ENCODE results near the gene KCNK5. TPM values are rescaled to one million over a fixed set of nuclear protein-coding genes. Genes with fewer than 3 reads are reported as not detected.

Gene KCNK5
- total and polyA plus RNA-seq, 2 donors (not counting 1 experiment from before 2014, with no cell fraction given): 0.07 TPM; not detected in 1

DNA sequence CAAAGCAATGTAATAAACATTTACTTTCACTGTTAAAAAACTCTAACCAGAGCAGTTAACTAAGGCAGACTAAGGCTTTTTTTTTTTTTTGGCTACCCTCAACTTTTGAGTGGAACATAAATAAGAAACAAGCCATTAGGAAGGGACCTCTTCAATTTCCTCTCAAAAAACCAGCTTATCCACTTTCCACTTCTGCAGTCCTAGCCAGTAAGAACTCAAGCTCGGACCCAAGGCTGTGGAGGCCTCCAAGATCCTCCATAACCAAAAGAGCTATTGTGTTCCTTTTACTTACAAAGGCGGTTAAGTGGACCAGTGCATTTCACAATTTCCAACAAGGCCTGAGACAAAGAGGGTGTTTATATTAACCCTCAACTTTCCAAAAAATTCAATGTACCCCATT is 5.3 kb downstream of the KCNK5 start:
- Histone ChIP-seq H3K9ac (ENCODE audit: low read length) (no peak overlapping the region), H3K4me2 (replicated peaks; ENCODE audit: low read depth, low read length, poor library complexity, severe bottlenecking) (no peak overlapping the region), H3K36me3 (replicated peaks in 1 of 2; ENCODE audit: control extremely low read depth in 1 of 2, control insufficient read depth in 1 of 2, extremely low read depth in 1 of 2, insufficient read depth in 2 of 2, low read length in 1 of 2) (no peaks in the 10 kb centered on the region), H4K20me1 (ENCODE audit: control insufficient read depth, insufficient read depth, low read length, poor library complexity, severe bottlenecking) (no peaks in the 10 kb centered on the region), H3K4me1 (ENCODE audit: control insufficient read depth in 2 of 2, insufficient read depth in 2 of 2, low read length in 2 of 2) (peaks cover 7 to 9% of the 10 kb centered on the region in 2 donors), H2AFZ (ENCODE audit: insufficient read depth, low read depth, low read length, poor library complexity, severe bottlenecking) (no peak overlapping the region), H3K4me3 (ENCODE audit: control extremely low read depth in 1 of 5, extremely low read depth in 1 of 5, insufficient read depth in 1 of 5, low read depth in 2 of 5, low read length in 4 of 5) (no peak overlapping the region), H3K9me3 (ENCODE audit: control extremely low read depth in 1 of 3, control insufficient read depth in 2 of 3, insufficient read depth in 1 of 3, low read length in 2 of 3) (peaks cover 0 to 13% (median 0%) of the 10 kb centered on the region in 3 donors), H3K27ac (ENCODE audit: low read length in 2 of 2) (no peak overlapping the region), H3K27me3 (replicated peaks in 1 of 4; ENCODE audit: control extremely low read depth in 1 of 4, control insufficient read depth in 3 of 4, insufficient read depth in 4 of 4, low read length in 3 of 4) (peaks cover 0 to 33% (median 16%) of the 10 kb centered on the region in 4 experiments), H3K79me2 (ENCODE audit: control insufficient read depth, insufficient read depth, low read length) (no peaks in the 10 kb centered on the region)
- Mint-ChIP-seq H3K9me3 (ENCODE audit: insufficient read depth) (no peaks in the 10 kb centered on the region), H3K27me3 (peaks cover 62% of the 10 kb centered on the region), H3K4me1 (peaks cover 6% of the 10 kb centered on the region), H3K4me3 (no peak overlapping the region), H3K27ac (no peak overlapping the region)
- POLR2A ChIA-PET: no interaction called here
- CTCF ChIA-PET: no interaction called here
- TF ChIP-seq, protein P1, sequence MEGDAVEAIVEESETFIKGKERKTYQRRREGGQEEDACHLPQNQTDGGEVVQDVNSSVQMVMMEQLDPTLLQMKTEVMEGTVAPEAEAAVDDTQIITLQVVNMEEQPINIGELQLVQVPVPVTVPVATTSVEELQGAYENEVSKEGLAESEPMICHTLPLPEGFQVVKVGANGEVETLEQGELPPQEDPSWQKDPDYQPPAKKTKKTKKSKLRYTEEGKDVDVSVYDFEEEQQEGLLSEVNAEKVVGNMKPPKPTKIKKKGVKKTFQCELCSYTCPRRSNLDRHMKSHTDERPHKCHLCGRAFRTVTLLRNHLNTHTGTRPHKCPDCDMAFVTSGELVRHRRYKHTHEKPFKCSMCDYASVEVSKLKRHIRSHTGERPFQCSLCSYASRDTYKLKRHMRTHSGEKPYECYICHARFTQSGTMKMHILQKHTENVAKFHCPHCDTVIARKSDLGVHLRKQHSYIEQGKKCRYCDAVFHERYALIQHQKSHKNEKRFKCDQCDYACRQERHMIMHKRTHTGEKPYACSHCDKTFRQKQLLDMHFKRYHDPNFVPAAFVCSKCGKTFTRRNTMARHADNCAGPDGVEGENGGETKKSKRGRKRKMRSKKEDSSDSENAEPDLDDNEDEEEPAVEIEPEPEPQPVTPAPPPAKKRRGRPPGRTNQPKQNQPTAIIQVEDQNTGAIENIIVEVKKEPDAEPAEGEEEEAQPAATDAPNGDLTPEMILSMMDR (IDR thresholded peaks at IDR 0.05): no peak
- no peak for TF ChIP-seq EZH2 (IDR thresholded peaks at IDR 0.05; ENCODE audit: borderline replicate concordance, insufficient read depth, low read depth, low read length, poor library complexity, severe bottlenecking)
- ATAC-seq (ENCODE audit: low read depth) (no peak), DNase-seq (no peak)
- WGBS (ENCODE audit: insufficient coverage): 100% methylated on average over 1 of the region's 2 CpGs
- intact Hi-C loops (cut with micrococcal nuclease): no loop called here

DNA sequence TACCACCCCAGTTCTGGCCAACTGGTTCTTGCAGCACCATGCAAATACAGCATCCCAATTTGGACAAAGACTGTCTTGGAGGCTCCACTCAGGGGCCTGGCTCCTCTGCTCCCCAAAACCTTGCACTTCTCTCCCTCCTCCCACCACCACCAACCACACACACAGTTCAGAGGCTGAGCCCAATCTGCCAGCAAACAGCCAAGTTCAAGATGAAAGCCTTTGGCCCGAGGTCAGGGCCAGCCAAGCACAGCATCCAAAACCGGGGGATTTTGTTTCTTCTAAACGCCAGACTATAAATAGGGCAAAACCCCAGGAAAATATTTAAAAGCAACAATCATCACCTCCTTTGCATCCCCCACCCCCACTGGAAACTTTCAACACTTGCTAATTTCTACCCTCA is 5.7 kb downstream of the KCNK5 start:
- Histone ChIP-seq H3K79me2 (ENCODE audit: control insufficient read depth, insufficient read depth, low read length) (no peaks in the 10 kb centered on the region), H3K36me3 (replicated peaks in 1 of 2; ENCODE audit: control extremely low read depth in 1 of 2, control insufficient read depth in 1 of 2, extremely low read depth in 1 of 2, insufficient read depth in 2 of 2, low read length in 1 of 2) (no peaks in the 10 kb centered on the region), H4K20me1 (ENCODE audit: control insufficient read depth, insufficient read depth, low read length, poor library complexity, severe bottlenecking) (no peaks in the 10 kb centered on the region), H2AFZ (ENCODE audit: insufficient read depth, low read depth, low read length, poor library complexity, severe bottlenecking) (no peak overlapping the region), H3K9ac (ENCODE audit: low read length) (no peak overlapping the region), H3K4me3 (ENCODE audit: control extremely low read depth in 1 of 5, extremely low read depth in 1 of 5, insufficient read depth in 1 of 5, low read depth in 2 of 5, low read length in 4 of 5) (no peak overlapping the region), H3K27ac (ENCODE audit: low read length in 2 of 2) (no peak overlapping the region), H3K4me2 (replicated peaks; ENCODE audit: low read depth, low read length, poor library complexity, severe bottlenecking) (no peak overlapping the region), H3K9me3 (ENCODE audit: control extremely low read depth in 1 of 3, control insufficient read depth in 2 of 3, insufficient read depth in 1 of 3, low read length in 2 of 3) (peaks cover 0 to 8% (median 0%) of the 10 kb centered on the region in 3 donors), H3K4me1 (ENCODE audit: control insufficient read depth in 2 of 2, insufficient read depth in 2 of 2, low read length in 2 of 2) (peaks cover 2 to 4% of the 10 kb centered on the region in 2 donors), H3K27me3 (replicated peaks in 1 of 4; ENCODE audit: control extremely low read depth in 1 of 4, control insufficient read depth in 3 of 4, insufficient read depth in 4 of 4, low read length in 3 of 4) (peaks cover 0 to 28% (median 12%) of the 10 kb centered on the region in 4 experiments)
- ChIA-PET CTCF (no interaction called here), POLR2A (no interaction called here)
- intact Hi-C loops (cut with micrococcal nuclease): no loop called here
- TF ChIP-seq, protein P1 (IDR thresholded peaks at IDR 0.05): no peak
- TF ChIP-seq EZH2 (IDR thresholded peaks at IDR 0.05; ENCODE audit: borderline replicate concordance, insufficient read depth, low read depth, low read length, poor library complexity, severe bottlenecking): no peak
- DNase-seq (no peak), ATAC-seq (ENCODE audit: low read depth) (no peak)
- Mint-ChIP-seq H3K4me1 (peaks cover 4% of the 10 kb centered on the region), H3K27ac (no peak overlapping the region), H3K27me3 (peaks cover 58% of the 10 kb centered on the region), H3K9me3 (ENCODE audit: insufficient read depth) (no peaks in the 10 kb centered on the region), H3K4me3 (no peak overlapping the region)
- WGBS (ENCODE audit: insufficient coverage): 58% methylated on average over 3 of the region's 3 CpGs
